Measurements from ENCODE around the gene ZP3.
A peak's percentile ranks its signal among the peaks of the same experiment; 100 is the strongest.
"Not testable (repeated sequence)": the region's sequence is repeated elsewhere in the genome, so short reads cannot be mapped to it uniquely, and the experiment has no call there.

ZP3 gene

DNA sequence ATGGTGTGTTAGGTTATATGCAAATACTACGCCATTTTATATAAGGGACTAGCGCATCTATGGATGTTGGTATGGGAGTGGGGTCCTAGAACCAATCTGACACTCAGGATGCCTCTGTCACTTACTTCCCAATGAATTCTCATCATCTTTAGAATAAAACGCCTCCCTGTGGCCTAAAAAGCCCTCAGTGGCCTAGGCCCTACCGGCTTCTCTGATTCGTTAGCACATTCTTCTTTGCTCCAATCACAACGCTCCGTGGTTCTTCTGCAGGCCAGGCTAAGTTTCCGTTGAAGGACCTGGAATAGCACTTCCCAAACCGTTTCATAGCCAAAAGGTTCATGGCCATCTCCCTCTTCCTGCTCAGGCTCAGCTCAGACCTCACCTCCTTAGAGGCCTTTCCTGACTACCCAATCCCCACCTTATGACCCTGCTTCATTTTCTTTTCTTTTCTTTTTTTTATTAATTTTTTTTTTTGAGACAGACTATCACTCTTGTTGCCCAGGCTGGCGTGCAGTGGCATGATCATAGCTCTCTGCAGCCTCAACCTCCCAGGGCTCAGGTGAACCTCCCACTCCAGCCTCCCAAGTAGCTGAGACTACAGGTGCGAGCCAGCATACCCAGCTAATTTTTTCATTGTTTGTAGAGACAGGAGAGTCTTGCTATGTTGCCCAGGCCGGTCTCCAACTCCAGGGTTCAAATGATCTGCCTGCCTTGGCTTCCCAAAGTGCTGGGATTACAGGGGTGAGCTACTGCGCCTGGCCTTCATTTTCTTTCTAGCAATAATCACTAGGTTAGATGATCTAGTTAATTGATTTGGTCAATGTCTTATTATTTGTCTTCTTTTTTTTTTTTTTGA is 41.4 kb upstream of the ZP3 start:
- Mint-ChIP-seq H3K27ac (no peak overlapping the region), H3K9me3 (no peaks in the 10 kb centered on the region), H3K4me3 (peak overlapping the region in 1 of 3 experiments; percentile 27), H3K36me3 (ENCODE audit: low read depth) (no peaks in the 10 kb centered on the region), H3K4me1 (peaks cover 5% of the 10 kb centered on the region), H3K27me3 (ENCODE audit: low read depth) (no peaks in the 10 kb centered on the region)
- TF ChIP-seq, protein P1, sequence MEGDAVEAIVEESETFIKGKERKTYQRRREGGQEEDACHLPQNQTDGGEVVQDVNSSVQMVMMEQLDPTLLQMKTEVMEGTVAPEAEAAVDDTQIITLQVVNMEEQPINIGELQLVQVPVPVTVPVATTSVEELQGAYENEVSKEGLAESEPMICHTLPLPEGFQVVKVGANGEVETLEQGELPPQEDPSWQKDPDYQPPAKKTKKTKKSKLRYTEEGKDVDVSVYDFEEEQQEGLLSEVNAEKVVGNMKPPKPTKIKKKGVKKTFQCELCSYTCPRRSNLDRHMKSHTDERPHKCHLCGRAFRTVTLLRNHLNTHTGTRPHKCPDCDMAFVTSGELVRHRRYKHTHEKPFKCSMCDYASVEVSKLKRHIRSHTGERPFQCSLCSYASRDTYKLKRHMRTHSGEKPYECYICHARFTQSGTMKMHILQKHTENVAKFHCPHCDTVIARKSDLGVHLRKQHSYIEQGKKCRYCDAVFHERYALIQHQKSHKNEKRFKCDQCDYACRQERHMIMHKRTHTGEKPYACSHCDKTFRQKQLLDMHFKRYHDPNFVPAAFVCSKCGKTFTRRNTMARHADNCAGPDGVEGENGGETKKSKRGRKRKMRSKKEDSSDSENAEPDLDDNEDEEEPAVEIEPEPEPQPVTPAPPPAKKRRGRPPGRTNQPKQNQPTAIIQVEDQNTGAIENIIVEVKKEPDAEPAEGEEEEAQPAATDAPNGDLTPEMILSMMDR (IDR thresholded peaks at IDR 0.05; ENCODE audit: unreplicated experiment in 3 of 3), result no peak

DNA sequence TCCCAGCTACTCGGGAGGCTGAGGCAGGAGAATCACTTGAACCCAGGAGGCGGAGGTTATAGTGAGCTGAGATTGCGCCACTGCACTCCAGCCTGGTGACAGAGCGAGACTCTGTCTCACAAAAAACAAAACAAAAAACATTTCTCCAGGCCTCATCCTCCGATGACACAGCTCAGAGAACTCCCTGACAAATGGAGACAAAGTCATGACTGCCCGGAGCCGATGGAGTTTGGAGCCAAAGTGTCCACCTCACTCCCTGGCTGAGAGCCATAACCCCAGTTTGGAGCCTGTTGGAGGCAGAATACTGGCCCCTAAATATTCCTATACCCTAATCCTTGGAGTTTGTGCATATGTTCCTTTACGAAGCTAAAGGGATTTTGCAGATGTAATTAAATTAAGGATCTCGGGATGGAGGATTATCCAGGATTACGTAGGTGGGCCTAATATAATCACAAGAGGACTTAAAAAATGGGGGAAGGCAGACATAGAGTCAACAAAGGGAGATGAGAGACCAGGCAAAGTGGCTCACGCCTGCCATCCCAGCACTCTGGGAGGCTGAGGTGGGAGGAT is 38.0 kb upstream of the ZP3 start:
- TF ChIP-seq, protein P1 (IDR thresholded peaks at IDR 0.05; ENCODE audit: unreplicated experiment in 3 of 3), result no peak
- H3K9me3 Mint-ChIP-seq, result no peaks in the 10 kb centered on the region
- H3K36me3 Mint-ChIP-seq (ENCODE audit: low read depth), result no peaks in the 10 kb centered on the region
- H3K4me3 Mint-ChIP-seq, result no peak overlapping the region
- no peaks in the 10 kb centered on the region for H3K27me3 Mint-ChIP-seq (ENCODE audit: low read depth)
- H3K27ac Mint-ChIP-seq, result peak overlapping the region in 1 of 3 experiments; percentile 62
- H3K4me1 Mint-ChIP-seq, result no peaks in the 10 kb centered on the region

DNA sequence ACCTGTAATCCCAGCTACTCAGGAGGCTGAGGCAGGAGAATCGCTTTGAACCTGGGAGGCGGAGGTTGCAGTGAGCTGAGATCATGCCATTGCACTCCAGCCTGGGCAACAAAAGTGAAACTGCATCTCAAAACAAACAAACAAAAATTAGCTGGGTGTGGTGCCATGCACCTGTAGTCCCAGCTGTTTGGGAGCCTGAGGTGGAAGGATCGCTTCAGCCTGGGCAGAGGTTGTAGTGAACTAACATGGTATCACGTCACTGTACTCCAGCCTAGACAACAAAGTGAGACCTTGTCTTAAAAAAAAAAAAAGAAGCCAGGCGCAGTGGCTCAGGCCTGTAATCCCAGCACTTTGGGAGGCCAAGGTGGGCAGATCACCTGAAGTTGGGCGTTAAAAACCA is 37.0 kb upstream of the ZP3 start:
- not testable (repeated sequence) for H3K27me3 Mint-ChIP-seq (ENCODE audit: low read depth); H3K4me1 Mint-ChIP-seq; H3K36me3 Mint-ChIP-seq (ENCODE audit: low read depth); H3K9me3 Mint-ChIP-seq; H3K4me3 Mint-ChIP-seq; H3K27ac Mint-ChIP-seq

DNA sequence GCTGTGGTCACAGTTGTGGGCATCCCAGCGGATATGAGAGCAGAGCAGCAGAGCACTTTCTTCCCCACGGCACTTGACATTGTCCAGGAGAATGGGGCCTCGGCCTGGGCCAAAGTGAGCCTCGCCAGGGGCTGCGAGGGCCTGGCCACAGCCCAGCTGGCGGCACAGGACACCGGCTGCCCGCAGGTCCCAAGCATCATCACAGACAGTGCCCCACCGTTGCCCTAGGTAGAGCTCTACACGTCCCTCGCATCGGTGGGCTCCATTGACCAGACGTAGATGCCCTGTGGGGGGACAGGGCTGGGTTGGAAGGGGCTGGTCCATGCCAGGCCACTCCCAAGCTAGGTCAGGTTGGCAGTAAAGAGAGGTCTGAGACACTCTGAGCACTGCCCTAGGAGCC is 34.7 kb upstream of the ZP3 start:
- H3K9me3 Mint-ChIP-seq, result no peaks in the 10 kb centered on the region
- peaks cover 3% of the 10 kb centered on the region for H3K27me3 Mint-ChIP-seq (ENCODE audit: low read depth)
- peak overlapping the region; percentile 21 to 34 (median 26) for H3K4me3 Mint-ChIP-seq
- H3K36me3 Mint-ChIP-seq (ENCODE audit: low read depth), result no peaks in the 10 kb centered on the region
- peak overlapping the region in 1 of 3 experiments; percentile 46 for H3K27ac Mint-ChIP-seq
- TF ChIP-seq, protein P1 (IDR thresholded peaks at IDR 0.05; ENCODE audit: unreplicated experiment in 3 of 3), result no peak
- peaks cover 5% of the 10 kb centered on the region for H3K4me1 Mint-ChIP-seq

DNA sequence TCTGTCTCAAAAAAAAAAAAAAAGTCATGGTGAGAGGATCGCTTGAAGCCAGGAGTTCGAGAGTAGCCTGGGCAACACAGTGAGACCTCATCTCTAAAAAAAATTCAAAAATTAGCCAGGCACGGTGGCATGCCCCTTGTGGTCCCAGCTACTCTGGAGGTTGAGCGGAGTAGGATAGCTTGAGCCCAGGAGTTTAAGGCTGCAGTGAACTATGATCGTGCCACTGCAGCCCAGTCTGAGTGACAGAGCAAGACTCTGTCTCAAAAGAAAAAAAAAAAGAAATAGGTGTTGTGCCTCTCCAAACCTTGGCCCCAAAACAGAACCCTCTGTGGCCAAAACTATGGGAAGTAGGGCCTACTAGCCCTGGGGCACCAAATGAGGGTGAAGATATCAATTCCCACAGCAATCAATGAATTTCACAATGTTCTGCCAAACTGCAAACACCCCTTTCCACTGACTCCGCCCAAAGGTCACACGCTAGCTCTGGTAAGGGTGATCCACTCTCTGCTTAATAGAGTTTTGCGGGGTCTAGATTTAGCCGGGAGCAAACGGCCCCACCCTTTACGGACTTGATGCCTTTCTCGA is 32.1 kb upstream of the ZP3 start:
- peaks cover 13% of the 10 kb centered on the region for H3K4me1 Mint-ChIP-seq
- H3K9me3 Mint-ChIP-seq, result no peaks in the 10 kb centered on the region
- no peaks in the 10 kb centered on the region for H3K36me3 Mint-ChIP-seq (ENCODE audit: low read depth)
- peak overlapping the region; percentile 82 to 93 (median 93) for H3K27ac Mint-ChIP-seq
- H3K4me3 Mint-ChIP-seq, result peak overlapping the region; percentile 85 to 90 (median 90)
- TF ChIP-seq, protein P1 (IDR thresholded peaks at IDR 0.05; ENCODE audit: unreplicated experiment in 3 of 3), result no peak
- H3K27me3 Mint-ChIP-seq (ENCODE audit: low read depth), result peaks cover 3% of the 10 kb centered on the region

All from nephron (organoid).